Ishikawa (cell line): ENCODE measurements around the gene KHDC4.

Experiments
- CEBPB ChIP-seq: IDR thresholded peaks from 2 replicates; pipeline ENCODE4 v1.6.1; 2012
- CREB1 ChIP-seq: IDR thresholded peaks from 2 replicates; pipeline ENCODE4 v1.6.1; 2012; ENCODE audit warnings: low read depth
- EGR1 ChIP-seq: IDR thresholded peaks from 2 replicates; pipeline ENCODE4 v1.6.1; 2012
- EP300 ChIP-seq: IDR thresholded peaks from 2 replicates; pipeline ENCODE4 v1.6.1; 2012; ENCODE audit warnings: borderline replicate concordance
- FOXM1 ChIP-seq: IDR thresholded peaks from 2 replicates; pipeline ENCODE4 v1.6.1; 2012; ENCODE audit warnings: low read depth, borderline replicate concordance
- NFIC ChIP-seq: IDR thresholded peaks from 2 replicates; pipeline ENCODE4 v1.6.1; 2012
- RAD21 ChIP-seq: IDR thresholded peaks from 2 replicates; pipeline ENCODE4 v1.6.1; 2012; ENCODE audit warnings: low read depth
- REST ChIP-seq: IDR thresholded peaks from 2 replicates; pipeline ENCODE4 v1.6.1; 2012; ENCODE audit warnings: low read depth, mild to moderate bottlenecking
- TAF1 ChIP-seq: IDR thresholded peaks from 2 replicates; pipeline ENCODE4 v1.6.1; 2012; ENCODE audit warnings: low read depth, mild to moderate bottlenecking
- TCF12 ChIP-seq: IDR thresholded peaks from 2 replicates; pipeline ENCODE4 v1.6.1; 2012; ENCODE audit warnings: low read depth
- TEAD4 ChIP-seq: IDR thresholded peaks from 2 replicates; pipeline ENCODE4 v1.6.1; 2012
- YY1 ChIP-seq: IDR thresholded peaks from 2 replicates; pipeline ENCODE4 v1.6.1; 2012; ENCODE audit warnings: low read depth
- ZBTB7A ChIP-seq: IDR thresholded peaks from 2 replicates; pipeline ENCODE4 v1.6.1; 2012; ENCODE audit warnings: low read depth
- TF ChIP-seq, protein P1 (sequence below): IDR thresholded peaks from 2 replicates; pipeline ENCODE4 v1.6.1; 2012
- TF ChIP-seq, protein P2 (sequence below): IDR thresholded peaks from 2 replicates; pipeline ENCODE4 v1.6.1; 2012

The KHDC4 gene

DNA sequence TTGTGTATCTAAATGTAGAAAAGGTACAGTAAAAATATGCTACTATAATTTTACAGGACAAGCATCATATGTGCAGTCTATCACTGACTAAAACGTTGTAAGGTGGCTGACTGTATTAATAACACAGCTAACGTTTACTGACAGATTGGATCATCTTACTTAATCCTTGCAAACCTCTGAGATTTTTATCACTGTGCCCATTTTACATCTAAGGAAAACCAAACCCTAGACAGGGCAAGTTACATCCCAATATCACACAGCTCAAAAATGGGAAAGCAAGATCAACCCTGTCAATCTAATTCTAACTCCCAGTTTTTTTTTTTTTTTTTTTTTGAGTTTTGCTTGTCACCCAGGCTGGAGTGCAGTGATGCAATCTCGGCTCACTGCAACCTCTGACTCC is 15.6 kb downstream of the KHDC4 start:
- no peak for TF ChIP-seq RAD21
- TF ChIP-seq ZBTB7A: no peak
- TF ChIP-seq TAF1: no peak
- no peak for TF ChIP-seq EGR1
- no peak for TF ChIP-seq CEBPB

DNA sequence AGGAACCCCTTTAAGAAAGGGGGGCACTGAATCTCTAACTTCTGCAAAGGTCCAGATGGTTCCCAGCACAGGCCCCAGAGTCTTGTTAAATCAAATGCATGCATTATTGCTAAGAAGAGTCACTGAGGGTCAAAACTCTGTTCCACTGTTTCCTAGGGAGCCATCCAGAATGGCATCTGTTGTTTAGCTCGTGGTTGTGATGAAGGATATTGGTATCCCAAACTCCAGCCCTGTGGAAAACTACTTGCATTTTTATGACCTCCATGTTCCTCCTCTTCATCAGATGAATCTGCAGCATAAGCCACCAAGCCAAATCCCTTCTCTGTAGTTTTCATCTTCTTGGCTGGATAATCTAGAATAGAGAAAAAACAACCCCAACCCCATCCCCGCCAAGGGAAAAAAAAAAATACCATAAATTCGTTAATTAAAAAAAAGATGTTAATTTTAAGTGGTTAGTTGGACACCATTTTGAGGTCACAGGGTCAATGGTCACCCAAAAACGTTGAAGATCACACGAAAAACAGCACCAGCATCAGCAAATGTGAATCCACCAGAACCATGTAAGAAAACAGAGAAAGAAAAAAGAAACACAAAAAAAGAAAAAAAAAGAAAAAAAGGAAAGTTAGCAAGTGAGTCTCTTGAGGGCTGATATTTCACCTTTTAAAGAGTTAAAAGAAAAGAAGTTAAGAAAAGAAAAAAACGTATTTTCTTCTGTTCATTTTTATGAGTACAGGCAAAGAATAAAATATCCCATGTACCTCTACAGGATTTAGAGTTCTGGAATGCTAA is 20.1 kb downstream of the KHDC4 start:
- TF ChIP-seq NFIC (no peak), CREB1 (no peak), CEBPB (no peak), TEAD4 (no peak)

DNA sequence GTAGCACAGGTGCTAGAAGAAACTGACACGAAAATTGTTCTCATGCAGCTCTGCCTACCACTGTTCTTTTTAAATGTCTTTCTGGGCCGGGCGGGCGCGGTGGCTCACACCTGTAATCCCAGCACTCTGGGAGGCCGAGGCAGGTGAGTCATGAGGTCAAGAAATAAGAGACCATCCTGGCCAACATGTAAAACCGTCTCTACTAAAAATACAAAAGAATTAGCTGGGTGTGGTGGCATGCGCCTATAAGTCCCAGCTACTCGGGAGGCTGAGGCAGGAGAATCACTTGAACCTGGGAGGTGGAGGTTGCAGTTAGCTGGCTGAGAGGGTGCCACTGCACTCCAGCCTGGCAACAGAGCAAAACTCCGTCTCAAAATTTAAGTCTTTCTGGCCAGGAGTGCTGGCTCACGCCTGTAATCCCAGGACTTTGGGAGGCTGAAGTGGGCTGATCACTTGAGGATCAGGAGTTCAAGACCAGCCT is 22.1 kb downstream of the KHDC4 start:
- TF ChIP-seq EP300 (no peak), TCF12 (no peak), YY1 (no peak), CEBPB (no peak), NFIC (no peak), FOXM1 (no peak), ZBTB7A (no peak), EGR1 (no peak), REST (no peak), RAD21 (no peak), CREB1 (no peak)
- TF ChIP-seq, protein P1, sequence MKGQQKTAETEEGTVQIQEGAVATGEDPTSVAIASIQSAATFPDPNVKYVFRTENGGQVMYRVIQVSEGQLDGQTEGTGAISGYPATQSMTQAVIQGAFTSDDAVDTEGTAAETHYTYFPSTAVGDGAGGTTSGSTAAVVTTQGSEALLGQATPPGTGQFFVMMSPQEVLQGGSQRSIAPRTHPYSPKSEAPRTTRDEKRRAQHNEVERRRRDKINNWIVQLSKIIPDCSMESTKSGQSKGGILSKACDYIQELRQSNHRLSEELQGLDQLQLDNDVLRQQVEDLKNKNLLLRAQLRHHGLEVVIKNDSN: no peak
- TF ChIP-seq, protein P2, sequence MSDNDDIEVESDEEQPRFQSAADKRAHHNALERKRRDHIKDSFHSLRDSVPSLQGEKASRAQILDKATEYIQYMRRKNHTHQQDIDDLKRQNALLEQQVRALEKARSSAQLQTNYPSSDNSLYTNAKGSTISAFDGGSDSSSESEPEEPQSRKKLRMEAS: no peak

GRCh38 chr1:155911156-155912055 is 22.8 kb downstream of the KHDC4 start, which contains the start of gene RIT1:
Gene RIT1 (minus strand): TSS chr1:155911349. CDS start chr1:155910761, 588 bp downstream.
- TF ChIP-seq EP300: no peak
- TF ChIP-seq TEAD4: no peak
- TF ChIP-seq FOXM1: no peak
- no peak for TF ChIP-seq EGR1
- no peak for TF ChIP-seq CEBPB
- TF ChIP-seq, protein P2: peak; percentile 40; the same call in 1 of the 2 replicates
- TF ChIP-seq REST: no peak
- TF ChIP-seq NFIC: no peak
- peak; percentile 58; the same call in 1 of the 2 replicates for TF ChIP-seq TAF1
- TF ChIP-seq, protein P1: no peak
- TF ChIP-seq TCF12: no peak
- peak; percentile 88 for TF ChIP-seq YY1
- TF ChIP-seq CREB1: 0 out of 2 replicates have a peak, but pooled peaks have one; percentile 25
- TF ChIP-seq RAD21: peak; percentile 6; the same call in 1 of the 2 replicates
- no peak for TF ChIP-seq ZBTB7A

- TF ChIP-seq ZBTB7A (no peak), YY1 (no peak), EGR1 (no peak), TCF12 (no peak), TEAD4 (no peak), CREB1 (no peak), FOXM1 (no peak), REST (no peak), RAD21 (peak; percentile 11; the same call in 1 of the 2 replicates), EP300 (no peak)
- TF ChIP-seq, protein P2: no peak
- TF ChIP-seq, protein P1: peak; percentile 79
These were observed 23.5 kb downstream of the KHDC4 start for GRCh38 chr1:155910621-155911121.
